Embryonic facial prominence (tissue), 1 donor: ENCODE data around the gene SMYD1.
"Not testable (repeated sequence)": the region's sequence is repeated elsewhere in the genome, so short reads cannot be mapped to it uniquely, and the experiment has no call there.

Experiments
- DNase-seq: peaks from one replicate; pipeline ENCODE4 v3.0.0-alpha.2; 2016; ENCODE audit errors: extremely low spot score

SMYD1 gene

DNA sequence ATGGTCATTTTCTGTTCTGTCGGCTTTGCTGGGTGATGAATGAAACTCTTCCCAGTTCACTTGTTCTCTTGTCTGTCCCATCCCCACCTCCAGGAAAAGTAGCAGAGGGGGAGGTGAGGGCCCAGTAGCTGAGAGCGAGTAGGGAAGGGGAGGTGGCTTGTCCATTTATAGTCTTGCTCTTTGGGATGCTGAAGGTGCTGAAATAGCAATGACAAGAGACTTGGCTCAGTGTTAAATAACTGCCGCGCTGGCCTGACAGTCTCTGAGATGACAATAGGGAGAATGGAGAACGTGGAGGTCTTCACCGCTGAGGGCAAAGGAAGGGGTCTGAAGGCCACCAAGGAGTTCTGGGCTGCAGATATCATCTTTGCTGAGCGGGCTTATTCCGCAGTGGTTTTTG is at the start of gene SMYD1:
Gene SMYD1 (plus strand): TSS at position 228 of the 400 bp plus-strand sequence. CDS start 40 bp downstream, at position 268.
- DNase-seq, result no peak

DNA sequence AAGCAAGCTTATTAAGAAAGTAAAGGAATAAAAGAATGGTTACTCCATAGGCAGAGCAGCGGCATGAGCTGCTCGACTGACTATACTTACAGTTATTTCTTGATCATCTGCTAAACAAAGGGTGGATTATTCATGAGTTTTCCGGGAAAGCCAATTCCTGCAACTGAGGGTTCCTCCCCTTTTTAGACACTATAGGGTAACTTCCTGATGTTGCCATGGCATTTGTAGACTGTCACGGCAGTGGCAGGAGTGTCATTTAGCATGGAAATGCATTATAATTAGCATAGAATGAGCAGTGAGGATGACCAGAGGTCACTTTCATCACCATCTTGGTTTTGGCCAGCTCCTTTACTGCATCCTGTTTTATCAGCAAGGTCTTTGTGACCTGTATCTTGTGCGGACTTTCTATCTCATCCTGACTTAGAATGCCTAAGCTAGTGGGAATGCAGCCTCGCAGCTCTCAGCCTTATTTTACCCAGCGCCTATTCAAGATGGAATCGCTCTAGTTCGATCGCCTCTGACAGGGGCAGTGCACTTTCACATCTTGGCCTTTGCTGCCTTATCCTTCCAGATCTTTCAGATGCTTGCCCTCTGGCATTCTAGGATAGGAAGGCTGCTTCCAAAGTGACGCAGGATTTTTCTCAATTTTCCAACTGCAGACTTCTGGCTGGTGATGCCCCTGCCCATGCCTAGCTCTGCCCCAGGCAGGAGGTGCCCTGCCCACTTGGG is 49.4 kb upstream of the SMYD1 start:
- DNase-seq, result not testable (repeated sequence)

DNA sequence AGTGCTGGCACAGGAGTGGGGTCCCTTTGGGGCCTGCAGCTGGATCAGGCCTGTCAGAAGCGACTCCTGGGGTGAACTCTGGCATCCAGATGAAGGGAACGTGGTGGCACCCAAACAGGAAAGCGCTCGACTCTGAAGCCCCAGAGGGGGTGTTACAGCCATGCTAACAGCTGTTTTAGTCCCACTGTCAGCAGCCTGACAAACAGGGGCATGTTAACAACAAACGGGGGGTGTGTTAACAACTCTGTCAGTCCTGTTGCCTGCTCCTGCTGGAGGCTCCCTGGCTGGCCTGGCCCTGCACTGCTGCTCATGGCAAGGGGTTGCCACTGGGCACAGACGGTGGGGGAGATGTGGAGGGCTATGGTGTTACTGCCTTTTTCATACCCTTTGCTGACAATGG is 48.7 kb upstream of the SMYD1 start:
- DNase-seq, result no peak

DNA sequence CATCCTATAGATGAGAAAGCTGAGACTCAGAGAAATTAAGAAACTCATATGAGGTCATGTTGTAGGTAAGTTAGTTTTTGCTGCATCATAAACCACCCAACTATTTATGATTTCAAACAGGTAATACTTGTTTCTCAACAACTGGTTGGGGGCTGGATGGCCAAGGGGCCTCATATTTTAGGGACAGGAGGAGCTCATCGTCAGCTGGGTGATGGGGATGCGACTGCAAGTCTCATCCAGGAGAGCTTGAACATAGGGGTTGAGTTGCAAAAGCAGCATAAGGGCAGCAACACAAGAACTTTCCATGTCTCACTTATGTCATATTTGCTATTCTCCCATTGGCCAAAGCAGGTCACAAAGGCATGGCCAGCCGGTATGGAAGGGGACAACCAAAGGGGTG is 47.6 kb upstream of the SMYD1 start:
- no peak for DNase-seq

DNA sequence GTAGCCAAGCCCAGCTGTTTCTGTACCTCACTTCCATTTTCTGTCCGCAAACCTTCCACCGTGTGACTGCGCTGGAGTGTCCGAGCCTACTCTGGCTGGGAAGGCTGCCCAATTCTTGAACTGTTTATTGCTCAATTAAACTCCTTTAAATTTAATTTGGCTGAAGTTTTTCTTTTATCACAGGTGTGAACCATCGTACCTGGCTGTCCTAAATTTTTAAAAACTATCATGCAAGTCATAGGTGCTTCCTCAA is 45.0 kb upstream of the SMYD1 start:
- DNase-seq, result no peak

DNA sequence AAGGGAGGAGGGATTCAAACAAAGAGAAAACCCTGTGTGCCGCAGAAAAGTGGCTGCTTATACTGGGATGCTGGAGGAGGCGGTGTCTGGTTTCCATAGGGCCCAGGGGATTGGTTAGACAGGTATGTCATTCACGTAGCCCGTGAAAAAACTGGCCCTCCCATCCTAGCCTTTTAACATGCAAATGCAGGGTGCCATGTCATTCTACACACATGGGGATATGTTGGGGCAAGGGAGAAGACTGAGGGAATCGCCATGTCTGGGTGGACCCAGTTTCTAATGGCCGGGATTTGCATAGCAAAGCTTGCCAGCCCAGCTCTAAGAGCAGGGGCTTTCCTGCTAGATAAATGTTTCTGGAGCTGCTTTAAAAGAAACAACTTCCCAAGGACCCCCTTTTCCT is 43.1 kb upstream of the SMYD1 start:
- DNase-seq, result no peak

DNA sequence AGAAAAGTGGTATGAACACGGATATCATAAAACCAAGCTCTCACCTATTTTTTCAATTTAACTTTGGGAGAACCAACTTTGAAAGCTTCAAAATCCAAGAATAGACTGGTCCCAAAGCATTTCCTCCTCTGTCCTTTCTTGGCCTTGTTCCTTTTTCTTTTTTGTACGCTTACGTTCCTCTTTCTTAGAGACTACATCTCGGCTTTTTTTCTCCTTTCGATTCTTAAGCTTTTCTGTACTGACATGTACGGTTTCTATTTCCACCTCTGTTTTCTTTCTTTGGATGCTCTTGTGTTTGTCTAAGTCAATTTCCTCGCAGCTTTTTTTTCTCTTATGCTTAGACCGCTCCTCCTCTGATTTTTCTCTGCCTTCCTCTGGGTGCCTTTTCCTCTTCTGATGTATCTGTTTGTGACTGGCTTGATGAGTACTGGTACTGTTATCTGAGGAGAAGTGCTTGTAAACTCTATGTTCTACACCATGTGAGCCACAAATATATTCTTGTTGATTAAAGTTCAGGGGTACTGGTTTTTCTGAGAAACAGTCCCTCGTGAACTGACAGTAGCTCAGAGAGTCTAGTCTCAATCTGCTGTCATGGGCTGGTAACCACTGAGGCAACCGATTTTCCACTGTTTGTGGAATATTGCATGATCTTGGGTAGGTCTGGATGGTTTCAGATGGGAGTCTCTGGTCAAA is 39.8 kb upstream of the SMYD1 start:
- DNase-seq, result no peak

DNA sequence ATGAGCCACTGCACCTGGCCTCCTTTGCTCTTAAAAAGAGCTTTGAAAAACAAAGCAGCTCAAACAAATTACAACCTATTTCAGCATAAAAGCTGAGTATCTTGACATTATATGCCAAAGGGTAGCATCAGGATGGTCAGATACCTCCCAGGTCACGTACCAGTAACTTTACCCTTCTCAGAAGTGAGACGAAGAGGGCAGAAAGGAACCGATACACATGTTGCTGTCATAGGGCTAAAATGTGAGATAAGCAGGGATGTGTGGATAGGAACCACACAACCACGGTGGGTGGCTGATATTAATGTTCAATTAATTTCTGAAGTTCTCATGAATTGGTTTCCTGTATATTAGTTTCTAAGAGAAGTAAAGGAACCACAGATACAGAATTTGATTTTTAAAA is 38.7 kb upstream of the SMYD1 start:
- no peak for DNase-seq

DNA sequence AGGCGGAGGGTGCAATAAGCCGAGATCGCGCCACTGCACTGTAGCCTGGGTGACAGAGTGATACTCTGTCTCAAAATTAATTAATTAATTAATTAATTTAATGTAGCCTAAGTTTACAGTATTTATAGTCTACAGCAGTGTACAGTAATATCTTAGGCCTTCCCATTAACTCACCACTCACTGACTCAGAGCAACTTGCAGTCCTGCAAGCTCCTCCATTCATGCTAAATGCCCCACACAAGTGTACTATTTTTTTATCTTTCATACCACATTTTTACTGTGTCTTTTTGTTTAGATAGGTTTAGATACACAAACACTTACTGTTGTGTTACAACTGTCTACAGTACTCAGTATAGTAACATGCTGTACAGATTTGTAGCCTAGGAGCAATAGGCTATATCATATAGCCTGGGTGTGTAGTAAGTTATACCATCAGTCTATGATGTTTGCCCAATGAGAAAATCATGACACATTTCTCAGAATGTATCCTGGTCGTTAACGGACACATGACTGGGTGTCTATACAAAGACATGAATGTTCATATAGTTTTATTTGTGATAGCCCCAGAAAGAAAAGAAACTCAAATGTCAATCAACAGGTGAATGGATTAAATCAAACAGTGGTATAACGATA is 35.4 kb upstream of the SMYD1 start:
- DNase-seq, result no peak

DNA sequence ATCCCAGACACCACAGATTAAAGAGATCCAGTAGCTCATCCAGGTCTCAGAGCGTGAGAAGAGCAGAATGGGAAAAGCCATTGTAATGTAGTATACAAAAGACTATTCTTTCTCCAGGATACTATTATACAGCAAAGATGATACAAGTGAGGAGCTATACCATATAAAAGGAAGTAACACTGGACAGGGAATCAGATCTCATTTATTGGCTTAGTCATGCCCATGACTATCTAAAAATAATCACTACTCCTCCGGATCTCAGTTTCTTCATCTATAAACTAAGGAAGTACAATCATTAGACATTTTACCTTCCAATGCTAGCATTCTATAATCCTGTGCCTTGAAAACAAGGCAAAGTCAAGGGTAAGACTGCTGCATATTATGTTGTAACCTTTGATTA is 31.4 kb upstream of the SMYD1 start:
- no peak for DNase-seq

DNA sequence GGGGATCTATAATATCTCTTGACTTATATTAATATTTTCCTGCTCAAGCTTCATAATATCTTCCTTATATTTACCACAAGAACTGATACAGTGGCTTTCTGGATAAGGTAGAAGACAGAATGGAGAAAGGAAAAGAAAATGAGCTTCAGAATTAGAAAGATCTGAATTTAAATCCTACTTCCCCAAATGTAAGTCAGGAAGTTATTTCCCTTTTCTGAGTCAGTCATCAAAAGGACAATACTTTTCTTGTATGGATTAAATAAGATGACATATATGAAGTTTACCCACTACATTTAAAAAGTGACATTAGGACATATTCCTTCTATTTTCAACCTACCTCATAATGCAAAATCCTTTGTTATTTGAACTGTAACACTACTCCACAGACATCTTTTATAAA is 31.0 kb upstream of the SMYD1 start:
- no peak for DNase-seq

DNA sequence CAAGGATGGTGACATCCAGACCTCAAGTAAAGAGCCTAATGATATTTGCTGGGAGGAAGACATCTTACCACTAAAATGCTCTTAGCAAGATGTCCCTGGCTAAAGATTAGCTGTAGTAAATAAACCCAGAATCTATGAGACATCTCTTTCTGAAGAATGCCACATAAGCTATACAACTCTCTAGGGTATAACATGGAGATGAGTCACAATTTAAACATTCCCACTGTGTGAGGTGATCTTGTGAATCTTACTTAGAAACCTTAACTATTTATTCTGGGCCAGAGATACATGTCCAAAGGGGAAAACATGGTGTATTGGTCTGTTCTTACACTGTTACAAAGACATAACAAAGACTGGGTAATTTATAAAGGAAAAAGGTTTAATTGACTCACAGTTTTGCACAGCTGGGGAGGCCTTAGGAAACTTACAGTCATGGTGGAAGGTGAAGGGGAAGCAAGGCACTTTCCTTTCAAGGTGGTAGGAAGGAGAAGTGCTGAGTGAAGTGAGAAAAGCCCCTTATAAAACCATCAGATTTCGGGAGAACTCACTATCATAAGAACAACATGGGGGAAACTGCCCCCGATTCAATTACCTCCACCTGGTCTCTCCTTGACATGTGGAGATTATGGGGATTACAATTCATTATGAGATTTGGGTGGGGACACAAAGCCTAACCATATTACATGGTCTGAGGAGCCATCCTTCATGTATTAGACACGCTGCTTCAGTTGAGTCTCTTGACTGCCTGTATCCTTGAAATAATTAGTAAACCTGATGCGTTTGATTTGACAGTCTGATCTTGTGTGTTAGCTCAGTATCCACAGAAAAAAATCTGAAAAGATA is 29.1 kb upstream of the SMYD1 start:
- no peak for DNase-seq

DNA sequence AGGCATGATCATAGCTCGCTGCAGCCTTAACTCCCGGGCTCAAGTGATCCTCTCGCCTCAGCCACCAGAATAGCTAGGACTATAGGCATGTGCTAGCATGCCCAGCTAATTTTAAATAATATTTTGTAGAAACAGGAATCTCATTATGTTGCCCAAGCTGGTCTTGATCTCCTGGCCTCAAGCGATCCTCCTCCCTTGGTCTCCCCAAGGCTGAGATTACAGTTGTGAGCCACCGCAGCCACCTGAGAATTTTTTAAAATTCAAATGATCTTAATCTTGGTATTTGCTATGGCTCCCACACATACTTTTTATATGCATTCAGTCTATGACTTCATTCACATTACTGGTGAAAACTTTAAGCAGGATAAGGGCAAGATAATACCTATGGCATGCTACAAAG is 25.1 kb upstream of the SMYD1 start:
- no peak for DNase-seq

DNA sequence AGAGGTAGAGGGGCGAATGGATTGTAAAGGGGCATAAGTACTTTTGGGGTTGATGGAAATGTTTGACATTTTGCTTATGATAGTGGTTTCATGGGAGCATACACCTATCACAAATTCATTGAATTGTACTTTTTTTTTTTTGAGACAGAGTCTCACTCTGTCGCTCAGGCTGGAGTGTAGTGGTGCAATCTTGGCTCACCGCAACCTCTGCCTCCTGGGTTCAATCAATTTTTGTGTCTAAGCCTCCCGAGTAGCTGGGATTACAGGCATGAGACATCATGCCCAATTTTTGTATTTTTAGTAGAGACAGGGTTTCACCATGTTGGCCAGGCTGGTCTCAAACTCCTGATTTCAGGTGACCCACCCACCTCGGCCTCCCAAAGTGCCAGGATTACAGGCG is 22.1 kb upstream of the SMYD1 start:
- DNase-seq, result not testable (repeated sequence)

DNA sequence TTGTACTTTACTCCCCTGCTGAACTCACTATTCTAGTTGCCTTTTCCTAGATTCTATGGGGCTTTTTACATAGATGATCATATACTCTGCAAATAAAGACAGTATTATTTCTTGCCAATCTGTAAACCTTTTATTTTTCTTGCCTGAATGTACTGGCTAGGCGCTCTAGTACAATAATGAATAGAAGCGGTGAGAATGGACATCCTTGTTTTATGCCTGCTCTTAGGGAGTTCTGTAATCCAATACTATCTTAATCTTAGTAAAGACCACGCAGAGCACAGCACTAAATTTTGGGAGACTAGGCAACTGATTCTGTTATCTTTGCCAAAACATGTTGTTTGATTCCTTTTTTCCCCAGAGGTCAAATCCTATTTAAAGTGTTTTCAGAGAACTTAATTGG is 19.1 kb upstream of the SMYD1 start:
- no peak for DNase-seq

DNA sequence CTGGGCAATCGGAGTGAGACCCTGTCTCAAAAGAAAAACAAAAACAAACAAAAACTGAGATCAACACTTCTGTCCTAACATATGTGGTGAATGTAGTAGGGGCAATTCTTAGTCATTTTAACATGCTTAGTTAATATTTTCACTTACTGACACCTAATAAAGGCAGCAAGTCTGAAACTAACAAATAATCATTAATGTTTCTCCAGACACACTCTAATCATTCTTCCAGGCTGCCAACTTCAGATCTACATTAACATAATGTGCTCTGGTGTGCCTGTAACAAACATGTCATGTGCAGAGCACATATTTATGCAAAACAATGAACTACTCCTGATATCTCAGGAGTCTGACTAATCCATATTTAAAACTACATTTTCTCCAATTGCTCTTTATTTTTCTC is 18.0 kb upstream of the SMYD1 start:
- no peak for DNase-seq

DNA sequence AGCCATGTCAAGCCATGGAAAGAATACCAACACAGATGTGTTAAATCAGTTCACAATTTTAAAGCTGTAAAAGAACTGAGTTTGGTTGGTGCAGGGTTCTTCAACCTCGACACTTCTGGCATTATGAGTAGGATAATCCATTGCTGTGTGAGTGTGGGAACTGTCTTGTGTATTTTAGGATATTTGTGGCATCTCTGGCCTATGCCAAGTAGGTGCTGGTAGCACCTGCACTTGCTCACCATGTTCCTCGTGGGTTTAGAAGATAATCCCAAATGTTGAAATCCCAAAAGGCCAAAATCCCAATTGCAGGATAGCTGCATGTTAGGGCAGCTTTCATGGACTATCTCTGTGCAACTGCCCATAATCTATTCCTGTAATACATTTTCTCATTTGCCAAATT is 15.8 kb upstream of the SMYD1 start:
- DNase-seq, result no peak

DNA sequence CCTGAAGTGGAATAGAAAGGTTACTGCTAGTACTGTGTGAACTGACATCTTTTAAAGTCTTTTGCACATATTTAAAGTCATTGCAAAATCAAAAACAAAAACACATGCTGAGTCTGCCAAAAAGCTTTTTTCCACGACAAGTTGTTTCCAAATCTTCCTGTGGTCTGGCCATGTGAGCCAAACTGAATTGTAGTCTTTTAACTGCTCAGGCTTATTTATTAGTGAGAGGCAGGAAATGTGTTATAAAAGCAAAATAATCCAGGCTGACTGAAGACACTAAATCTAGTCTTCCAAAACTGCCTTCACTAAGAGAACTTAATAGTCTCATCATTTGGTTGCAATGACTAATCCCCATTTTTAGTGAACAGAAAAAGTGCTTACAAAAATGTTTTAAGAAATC is 14.3 kb upstream of the SMYD1 start:
- no peak for DNase-seq

DNA sequence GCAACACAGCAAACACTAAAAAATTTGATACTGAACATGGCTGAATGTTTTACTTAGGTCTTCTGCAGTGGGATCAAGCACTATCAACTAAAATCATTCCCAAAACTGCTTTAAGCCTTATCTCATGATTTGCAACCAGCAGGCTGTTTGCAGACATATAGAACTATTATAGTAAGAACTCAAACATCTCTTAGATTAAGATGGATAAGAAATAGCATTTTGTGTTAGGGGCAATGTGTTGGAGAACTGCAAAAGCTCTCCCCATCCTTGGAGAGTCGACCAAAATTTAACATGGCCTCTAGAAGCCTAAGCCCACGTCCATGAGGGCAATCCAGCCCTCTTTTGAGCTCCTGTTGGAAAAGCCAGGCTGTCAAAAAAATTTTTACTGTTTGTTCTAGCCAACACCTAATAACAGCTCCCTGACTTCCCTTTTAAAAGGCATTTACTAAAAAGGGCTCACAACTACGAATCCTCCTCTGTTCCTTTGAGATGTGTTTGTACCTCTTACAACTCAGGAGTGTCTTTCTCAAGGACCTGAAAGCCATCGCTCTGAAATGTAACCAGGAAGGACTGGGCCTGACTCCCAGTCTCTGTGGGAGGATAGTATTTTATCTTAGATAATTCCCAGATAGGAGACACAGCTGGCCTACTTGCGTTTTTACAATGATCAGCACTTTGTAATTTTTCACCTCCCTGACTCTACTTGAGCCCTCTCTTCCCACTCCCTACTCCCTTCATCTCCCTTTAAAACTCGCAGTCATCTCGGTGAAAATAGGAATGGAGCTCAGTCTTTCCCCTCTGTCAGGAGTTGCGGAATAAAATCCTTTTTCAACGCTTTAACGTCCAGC is 13.5 kb upstream of the SMYD1 start:
- DNase-seq, result no peak

DNA sequence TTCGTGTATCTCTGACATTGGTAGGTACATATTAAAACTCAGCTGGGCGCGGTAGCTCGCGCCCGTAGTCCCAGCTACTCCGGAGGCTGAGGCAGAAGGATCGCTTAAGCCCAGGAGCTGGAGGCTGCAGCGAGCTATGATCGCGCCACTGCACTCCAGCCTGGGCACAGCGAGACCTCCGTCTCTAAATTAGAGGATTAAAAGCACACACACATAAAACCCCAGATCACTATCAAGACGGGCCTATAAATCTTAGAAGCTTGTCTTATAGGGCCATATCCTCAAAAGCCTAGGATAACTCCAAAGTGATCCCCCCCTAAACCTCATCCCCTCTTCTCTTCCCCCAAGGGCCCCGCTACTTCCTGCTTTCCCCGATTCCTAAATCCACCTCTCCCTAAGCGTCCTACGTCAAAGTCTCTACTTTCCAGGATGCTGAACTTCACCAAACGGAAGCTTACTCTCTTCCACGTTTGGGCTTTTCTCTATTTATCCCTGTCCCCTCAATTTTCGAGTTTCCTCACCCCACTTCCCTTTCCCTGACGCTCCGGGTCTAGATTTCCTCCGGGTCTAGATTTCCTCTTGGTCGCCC is 12.7 kb upstream of the SMYD1 start:
- peak; percentile 34 for DNase-seq
